ENCODE results near the gene PTK6. TPM values are rescaled to one million over a fixed set of nuclear protein-coding genes. Genes with fewer than 3 reads are reported as not detected.

Gene PTK6
- total and polyA plus RNA-seq, 2 donors (not counting 1 experiment from before 2014, with no cell fraction given) = 0.86 to 2.3 TPM

- intact Hi-C loops (cut with micrococcal nuclease) = loop anchor here (5.0 kb wide), 1 partner anchor 60 kb away; no protein-coding TSS in a partner anchor
- Mint-ChIP-seq H3K27me3 (no peaks in the 10 kb centered on the region), H3K27ac (no peak overlapping the region), H3K9me3 (ENCODE audit: insufficient read depth) (no peaks in the 10 kb centered on the region), H3K4me3 (no peak overlapping the region), H3K4me1 (peaks cover 3% of the 10 kb centered on the region)
- Histone ChIP-seq H3K9me3 (ENCODE audit: control extremely low read depth in 1 of 3, control insufficient read depth in 2 of 3, insufficient read depth in 1 of 3, low read length in 2 of 3) (no peaks in the 10 kb centered on the region), H3K4me3 (ENCODE audit: control extremely low read depth in 1 of 5, extremely low read depth in 1 of 5, insufficient read depth in 1 of 5, low read depth in 2 of 5, low read length in 4 of 5) (no peak overlapping the region), H2AFZ (ENCODE audit: insufficient read depth, low read depth, low read length, poor library complexity, severe bottlenecking) (no peak overlapping the region), H4K20me1 (ENCODE audit: control insufficient read depth, insufficient read depth, low read length, poor library complexity, severe bottlenecking) (no peaks in the 10 kb centered on the region), H3K36me3 (replicated peaks in 1 of 2; ENCODE audit: control extremely low read depth in 1 of 2, control insufficient read depth in 1 of 2, extremely low read depth in 1 of 2, insufficient read depth in 2 of 2, low read length in 1 of 2) (no peaks in the 10 kb centered on the region), H3K4me1 (ENCODE audit: control insufficient read depth in 2 of 2, insufficient read depth in 2 of 2, low read length in 2 of 2) (peaks cover 0 to 7% of the 10 kb centered on the region in 2 donors), H3K27ac (ENCODE audit: low read length in 2 of 2) (no peak overlapping the region), H3K27me3 (replicated peaks in 1 of 4; ENCODE audit: control extremely low read depth in 1 of 4, control insufficient read depth in 3 of 4, insufficient read depth in 4 of 4, low read length in 3 of 4) (no peaks in the 10 kb centered on the region), H3K79me2 (ENCODE audit: control insufficient read depth, insufficient read depth, low read length) (no peaks in the 10 kb centered on the region), H3K9ac (ENCODE audit: low read length) (no peak overlapping the region), H3K4me2 (replicated peaks; ENCODE audit: low read depth, low read length, poor library complexity, severe bottlenecking) (no peak overlapping the region)
- no peak for DNase-seq
- ChIA-PET CTCF (interaction anchor here (1.1 to 2.5 kb wide), 8 partner anchors 9 to 392 kb away, joined by 3 to 18 read pairs (median 5); partner anchors contain the start of genes PTK6 and TPD52L2), POLR2A (interaction anchor here (1.6 kb wide), 1 partner anchor 60 kb away, joined by 5 read pairs; no protein-coding TSS in a partner anchor)
- WGBS (ENCODE audit: insufficient coverage) = 95% methylated on average over 18 of the region's 23 CpGs
- ATAC-seq (ENCODE audit: low read depth) = no peak
- TF ChIP-seq CTCF (IDR thresholded peaks at IDR 0.05) (no peak), EZH2 (IDR thresholded peaks at IDR 0.05; ENCODE audit: borderline replicate concordance, insufficient read depth, low read depth, low read length, poor library complexity, severe bottlenecking) (no peak)
These were observed 45.3 kb upstream of the PTK6 start for GRCh38 chr20:63582382-63583063.
